Calu3 (cell line): ENCODE data around the gene BCAR1. TPM values are rescaled to one million over a fixed set of nuclear protein-coding genes. Genes with fewer than 3 reads are reported as not detected.

Experiments used
- BruUV-seq: library from RNA; stranded (reverse); fragments of 400-500 nt; replicated peaks from 2 replicates; lab custom pipeline; 2021; lab: Mats Ljungman, UMichigan
- CTCF ChIA-PET: fragments of 300-600 bp; sonication (Branson Sonifier 250); formaldehyde crosslinking; loops from one replicate; lab custom pipeline; 2022; ENCODE audit warnings: antibody characterized with exemption; lab: Charles Lee
- DNase-seq: peaks from one replicate; pipeline ENCODE4 v3.0.0; 2022
- H3K27ac Mint-ChIP-seq: one replicate; pipeline ENCODE4 v1.8.0; 2022; ENCODE audit warnings: mixed read lengths; ENCODE audit not compliant: unreplicated experiment
- H3K27me3 Mint-ChIP-seq: one replicate; pipeline ENCODE4 v1.8.0; 2022; ENCODE audit warnings: mixed read lengths; ENCODE audit not compliant: unreplicated experiment
- H3K36me3 Mint-ChIP-seq: one replicate; pipeline ENCODE4 v1.8.0; 2022; ENCODE audit warnings: mild to moderate bottlenecking, moderate library complexity, mixed read lengths; ENCODE audit not compliant: insufficient read depth, unreplicated experiment
- H3K4me1 Mint-ChIP-seq: one replicate; pipeline ENCODE4 v1.8.0; 2022; ENCODE audit warnings: mild to moderate bottlenecking, low read depth, mixed read lengths; ENCODE audit not compliant: unreplicated experiment
- H3K4me3 Mint-ChIP-seq: one replicate; pipeline ENCODE4 v1.8.0; 2022; ENCODE audit warnings: mild to moderate bottlenecking, low read depth, moderate library complexity, mixed read lengths; ENCODE audit not compliant: unreplicated experiment
- H3K9me3 Mint-ChIP-seq: one replicate; pipeline ENCODE4 v1.8.0; 2022; ENCODE audit warnings: low read depth, mixed read lengths; ENCODE audit not compliant: unreplicated experiment
- intact Hi-C: fragments of 100-400 bp; cut with micrococcal nuclease; formaldehyde crosslinking; loops from one replicate; pipeline ENCODE4 v1.10.0; 2022; ENCODE audit not compliant: unreplicated experiment
- total RNA-seq: library from RNA; stranded (reverse); gene quantifications from 2 replicates; pipeline ENCODE4 v1.2.3, GENCODE V29; 2022
- TF ChIP-seq, protein P1 (sequence below): fragments of 200-600 bp; IDR thresholded peaks from one replicate; pipeline ENCODE4 v1.8.0; 2022; ENCODE audit warnings: antibody characterized with exemption; ENCODE audit not compliant: unreplicated experiment

The BCAR1 gene
- total RNA-seq, 1 experiment from 2014 or later: 153 TPM

GRCh38 chr16:75204410-75204758 lies 47.0 kb downstream of the BCAR1 start:
- intact Hi-C loops: no loop called here
- Mint-ChIP-seq H3K9me3 (no peaks in the 10 kb centered on the region), H3K4me3 (no peak overlapping the region), H3K27me3 (no peaks in the 10 kb centered on the region), H3K36me3 (peaks cover 14% of the 10 kb centered on the region), H3K4me1 (no peaks in the 10 kb centered on the region), H3K27ac (no peak overlapping the region)
- DNase-seq: no peak
- CTCF ChIA-PET: no interaction called here
- TF ChIP-seq, protein P1, sequence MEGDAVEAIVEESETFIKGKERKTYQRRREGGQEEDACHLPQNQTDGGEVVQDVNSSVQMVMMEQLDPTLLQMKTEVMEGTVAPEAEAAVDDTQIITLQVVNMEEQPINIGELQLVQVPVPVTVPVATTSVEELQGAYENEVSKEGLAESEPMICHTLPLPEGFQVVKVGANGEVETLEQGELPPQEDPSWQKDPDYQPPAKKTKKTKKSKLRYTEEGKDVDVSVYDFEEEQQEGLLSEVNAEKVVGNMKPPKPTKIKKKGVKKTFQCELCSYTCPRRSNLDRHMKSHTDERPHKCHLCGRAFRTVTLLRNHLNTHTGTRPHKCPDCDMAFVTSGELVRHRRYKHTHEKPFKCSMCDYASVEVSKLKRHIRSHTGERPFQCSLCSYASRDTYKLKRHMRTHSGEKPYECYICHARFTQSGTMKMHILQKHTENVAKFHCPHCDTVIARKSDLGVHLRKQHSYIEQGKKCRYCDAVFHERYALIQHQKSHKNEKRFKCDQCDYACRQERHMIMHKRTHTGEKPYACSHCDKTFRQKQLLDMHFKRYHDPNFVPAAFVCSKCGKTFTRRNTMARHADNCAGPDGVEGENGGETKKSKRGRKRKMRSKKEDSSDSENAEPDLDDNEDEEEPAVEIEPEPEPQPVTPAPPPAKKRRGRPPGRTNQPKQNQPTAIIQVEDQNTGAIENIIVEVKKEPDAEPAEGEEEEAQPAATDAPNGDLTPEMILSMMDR: no peak
- BruUV-seq: no TSS peak

DNA sequence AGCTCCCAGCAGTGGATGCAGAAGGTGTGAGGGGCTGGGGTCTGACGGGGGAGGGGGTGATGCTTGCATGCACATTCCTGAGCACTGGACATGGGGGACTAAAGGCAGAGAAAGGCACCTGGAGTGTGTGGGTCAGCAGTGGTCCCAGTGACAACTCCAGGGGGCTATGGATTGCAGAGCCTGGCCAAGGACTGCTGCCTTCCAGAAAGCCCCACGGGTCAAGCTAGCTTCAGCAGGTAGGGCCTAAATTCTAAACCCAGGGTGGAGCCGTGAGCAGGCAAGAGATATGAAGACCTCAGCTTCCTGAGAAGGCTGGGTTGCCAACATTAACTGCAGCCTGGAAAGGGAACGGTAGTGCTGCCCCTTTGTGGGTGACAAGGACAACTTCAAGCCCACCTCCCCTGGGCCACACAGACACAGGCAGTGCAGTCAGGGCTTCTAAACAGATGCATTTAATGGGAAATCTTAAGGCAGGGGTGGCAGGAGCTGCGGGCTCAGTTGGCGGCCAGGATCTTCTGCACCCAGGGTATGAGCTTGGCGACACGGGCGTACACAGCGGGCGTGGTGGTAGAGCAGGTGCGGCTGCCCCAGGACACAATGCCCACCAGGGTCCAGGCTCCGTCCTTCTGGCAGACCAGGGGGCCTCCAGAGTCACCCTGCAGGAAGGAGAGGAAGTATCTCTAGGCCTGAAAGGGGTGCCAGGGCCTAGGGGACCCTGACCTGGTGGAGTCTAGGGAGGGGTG lies 47.6 kb downstream of the BCAR1 start:
- no TSS peak for BruUV-seq
- Mint-ChIP-seq H3K9me3 (no peaks in the 10 kb centered on the region), H3K4me1 (no peaks in the 10 kb centered on the region), H3K4me3 (no peak overlapping the region), H3K27ac (no peak overlapping the region), H3K36me3 (peaks cover 12% of the 10 kb centered on the region), H3K27me3 (no peaks in the 10 kb centered on the region)
- TF ChIP-seq, protein P1: no peak
- CTCF ChIA-PET: interaction anchor here (0.7 to 1.3 kb wide), 3 partner anchors 12 to 125 kb away, joined by 3 to 10 read pairs (median 3); no protein-coding TSS in a partner anchor
- DNase-seq: no peak
- intact Hi-C loops: no loop called here

GRCh38 chr16:75203096-75203495 lies 48.3 kb downstream of the BCAR1 start:
- Mint-ChIP-seq H3K4me3 (no peak overlapping the region), H3K27ac (no peak overlapping the region), H3K4me1 (peaks cover 4% of the 10 kb centered on the region), H3K9me3 (no peaks in the 10 kb centered on the region), H3K27me3 (peaks cover 6% of the 10 kb centered on the region), H3K36me3 (peaks cover 5% of the 10 kb centered on the region)
- intact Hi-C loops: no loop called here
- TF ChIP-seq, protein P1: no peak
- CTCF ChIA-PET: interaction anchor here (0.7 to 1.3 kb wide), 2 partner anchors 13 to 36 kb away, joined by 3 read pairs; no protein-coding TSS in a partner anchor
- BruUV-seq: no TSS peak
- DNase-seq: no peak

DNA sequence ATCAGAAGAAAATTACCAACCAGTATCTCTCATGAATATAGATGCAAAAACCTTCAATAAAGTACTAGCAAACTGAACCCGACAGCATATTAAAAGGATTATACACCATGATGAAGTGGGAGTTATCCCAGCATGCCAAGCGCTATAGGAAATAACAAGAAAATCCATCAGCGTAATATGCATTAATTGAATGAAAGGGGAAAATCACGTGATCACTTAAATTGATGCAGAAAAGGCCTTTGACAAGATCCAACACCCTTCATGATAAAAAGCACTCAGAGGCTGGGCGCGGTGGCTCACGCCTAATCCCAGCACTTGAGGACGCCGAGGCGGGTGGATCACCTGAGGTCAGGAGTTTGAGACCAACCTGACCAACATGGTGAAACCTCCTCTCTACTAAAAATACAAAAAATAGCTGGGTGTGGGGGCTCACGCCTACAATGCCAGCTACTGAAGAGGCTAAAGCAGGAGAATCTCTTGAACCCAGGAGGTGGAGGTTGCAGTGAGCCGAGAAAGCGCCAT lies 49.3 kb downstream of the BCAR1 start:
- no peak overlapping the region for H3K4me3 Mint-ChIP-seq
- no TSS peak for BruUV-seq
- H3K36me3 Mint-ChIP-seq: peaks cover 5% of the 10 kb centered on the region
- no peaks in the 10 kb centered on the region for H3K9me3 Mint-ChIP-seq
- intact Hi-C loops: no loop called here
- TF ChIP-seq, protein P1: no peak
- peaks cover 11% of the 10 kb centered on the region for H3K4me1 Mint-ChIP-seq
- CTCF ChIA-PET: interaction anchor here (0.6 to 4.1 kb wide), 2 partner anchors 183 to 274 kb away, joined by 3 to 47 read pairs; no protein-coding TSS in a partner anchor
- no peak for DNase-seq
- peaks cover 16% of the 10 kb centered on the region for H3K27me3 Mint-ChIP-seq
- H3K27ac Mint-ChIP-seq: no peak overlapping the region
